ENCODE data around the gene LRRC8D. TPM values are rescaled to one million over a fixed set of nuclear protein-coding genes. Genes with fewer than 3 reads are reported as not detected.

The LRRC8D gene
- total and polyA plus RNA-seq, 2 experiments from 2014 or later: 30.1 to 30.7 TPM

GRCh38 chr1:89826594-89826993 lies 5.8 kb downstream of the LRRC8D start:
- H3K9me3 ChIP-seq (ENCODE audit: low read depth): no peaks in the 10 kb centered on the region
- DNase-seq: no peak
- no peaks in the 10 kb centered on the region for H3K27me3 ChIP-seq (replicated peaks; ENCODE audit: insufficient read depth)
- no peaks in the 10 kb centered on the region for H3K79me2 ChIP-seq (ENCODE audit: insufficient read depth)
- no peak overlapping the region for H2AFZ ChIP-seq
- WGBS, 2 experiments (ENCODE audit: low coverage in 1 of 2, low lambda C conversion rate in 2 of 2, missing lambda C conversion rate in 2 of 2): 24 to 34% methylated on average over 3 of the region's 3 CpGs
- H3K4me1 ChIP-seq (ENCODE audit: insufficient read depth): peaks cover 16% of the 10 kb centered on the region
- no peak overlapping the region for H3K4me2 ChIP-seq (ENCODE audit: unreplicated experiment)
- TF ChIP-seq EZH2 (IDR thresholded peaks at IDR 0.05; ENCODE audit: insufficient read depth, poor library complexity, severe bottlenecking) (no peak), EZH2phosphoT487 (IDR thresholded peaks at IDR 0.05; ENCODE audit: insufficient read depth, low read depth) (no peak)
- H3K36me3 ChIP-seq (ENCODE audit: low read depth): no peaks in the 10 kb centered on the region
- H3K27ac ChIP-seq: no peak overlapping the region
- H3K9ac ChIP-seq: no peak overlapping the region
- in situ Hi-C loops (cut with MboI): no loop called here
- no peaks in the 10 kb centered on the region for H3K9me2 ChIP-seq (ENCODE audit: insufficient read depth)
- H4K20me1 ChIP-seq (ENCODE audit: insufficient read depth): no peaks in the 10 kb centered on the region
- H3F3A ChIP-seq (ENCODE audit: insufficient read depth): no peaks in the 10 kb centered on the region
- H3K4me3 ChIP-seq: no peak overlapping the region

GRCh38 chr1:89827330-89827729 lies 6.5 kb downstream of the LRRC8D start:
- Histone ChIP-seq H3K9me2 (ENCODE audit: insufficient read depth) (no peaks in the 10 kb centered on the region), H3K9ac (no peak overlapping the region), H3K4me3 (no peak overlapping the region), H3K79me2 (ENCODE audit: insufficient read depth) (no peaks in the 10 kb centered on the region), H4K20me1 (ENCODE audit: insufficient read depth) (no peaks in the 10 kb centered on the region), H3F3A (ENCODE audit: insufficient read depth) (no peaks in the 10 kb centered on the region), H3K4me2 (ENCODE audit: unreplicated experiment) (no peak overlapping the region), H2AFZ (no peak overlapping the region), H3K27me3 (replicated peaks; ENCODE audit: insufficient read depth) (no peaks in the 10 kb centered on the region), H3K4me1 (ENCODE audit: insufficient read depth) (peaks cover 13% of the 10 kb centered on the region), H3K36me3 (ENCODE audit: low read depth) (no peaks in the 10 kb centered on the region), H3K27ac (no peak overlapping the region), H3K9me3 (ENCODE audit: low read depth) (no peaks in the 10 kb centered on the region)
- in situ Hi-C loops (cut with MboI): no loop called here
- TF ChIP-seq EZH2 (IDR thresholded peaks at IDR 0.05; ENCODE audit: insufficient read depth, poor library complexity, severe bottlenecking) (no peak), EZH2phosphoT487 (IDR thresholded peaks at IDR 0.05; ENCODE audit: insufficient read depth, low read depth) (no peak)
- 57 to 59% methylated on average over 3 of the region's 3 CpGs for WGBS, 2 experiments (ENCODE audit: low coverage in 1 of 2, low lambda C conversion rate in 2 of 2, missing lambda C conversion rate in 2 of 2)
- no peak for DNase-seq

- Histone ChIP-seq H2AFZ (no peak overlapping the region), H3F3A (ENCODE audit: insufficient read depth) (no peaks in the 10 kb centered on the region), H3K9me2 (ENCODE audit: insufficient read depth) (no peaks in the 10 kb centered on the region), H3K36me3 (ENCODE audit: low read depth) (no peaks in the 10 kb centered on the region), H3K9ac (no peak overlapping the region), H3K4me3 (no peak overlapping the region), H3K27ac (no peak overlapping the region), H4K20me1 (ENCODE audit: insufficient read depth) (no peaks in the 10 kb centered on the region), H3K4me1 (ENCODE audit: insufficient read depth) (peaks cover 9% of the 10 kb centered on the region), H3K79me2 (ENCODE audit: insufficient read depth) (no peaks in the 10 kb centered on the region), H3K27me3 (replicated peaks; ENCODE audit: insufficient read depth) (no peaks in the 10 kb centered on the region), H3K9me3 (ENCODE audit: low read depth) (no peaks in the 10 kb centered on the region), H3K4me2 (ENCODE audit: unreplicated experiment) (no peak overlapping the region)
- DNase-seq: no peak
- 63 to 75% methylated on average over 1 of the region's 1 CpG for WGBS, 2 experiments (ENCODE audit: low coverage in 1 of 2, low lambda C conversion rate in 2 of 2, missing lambda C conversion rate in 2 of 2)
- in situ Hi-C loops (cut with MboI): no loop called here
- TF ChIP-seq EZH2 (IDR thresholded peaks at IDR 0.05; ENCODE audit: insufficient read depth, poor library complexity, severe bottlenecking) (no peak), EZH2phosphoT487 (IDR thresholded peaks at IDR 0.05; ENCODE audit: insufficient read depth, low read depth) (no peak)
These were observed 7.1 kb downstream of the LRRC8D start for GRCh38 chr1:89827902-89828301.

- H3F3A ChIP-seq (ENCODE audit: insufficient read depth): no peaks in the 10 kb centered on the region
- no peak overlapping the region for H3K4me3 ChIP-seq
- DNase-seq: no peak
- no peaks in the 10 kb centered on the region for H3K36me3 ChIP-seq (ENCODE audit: low read depth)
- in situ Hi-C loops (cut with MboI): no loop called here
- no peak overlapping the region for H2AFZ ChIP-seq
- TF ChIP-seq EZH2phosphoT487 (IDR thresholded peaks at IDR 0.05; ENCODE audit: insufficient read depth, low read depth) (no peak), EZH2 (IDR thresholded peaks at IDR 0.05; ENCODE audit: insufficient read depth, poor library complexity, severe bottlenecking) (no peak)
- no peaks in the 10 kb centered on the region for H3K4me1 ChIP-seq (ENCODE audit: insufficient read depth)
- H3K79me2 ChIP-seq (ENCODE audit: insufficient read depth): no peaks in the 10 kb centered on the region
- no peaks in the 10 kb centered on the region for H3K27me3 ChIP-seq (replicated peaks; ENCODE audit: insufficient read depth)
- no peak overlapping the region for H3K9ac ChIP-seq
- H3K9me2 ChIP-seq (ENCODE audit: insufficient read depth): no peaks in the 10 kb centered on the region
- no peak overlapping the region for H3K4me2 ChIP-seq (ENCODE audit: unreplicated experiment)
- no peaks in the 10 kb centered on the region for H4K20me1 ChIP-seq (ENCODE audit: insufficient read depth)
- H3K9me3 ChIP-seq (ENCODE audit: low read depth): no peaks in the 10 kb centered on the region
- H3K27ac ChIP-seq: no peak overlapping the region
- 73 to 76% methylated on average over 4 of the region's 4 CpGs for WGBS, 2 experiments (ENCODE audit: low coverage in 1 of 2, low lambda C conversion rate in 2 of 2, missing lambda C conversion rate in 2 of 2)
These were observed 8.4 kb downstream of the LRRC8D start for GRCh38 chr1:89829186-89829585.

Measured in GM23248 (cell line).